Stomach (tissue), 9 donors: Measurements from ENCODE around the gene XCR1. TPM values are rescaled to one million over a fixed set of nuclear protein-coding genes. Genes with fewer than 3 reads are reported as not detected.

Experiments used
- DNase-seq, 2 donors: peaks; one replicate each; pipeline versions ENCODE4 v3.0.0 to v3.0.0-alpha.2; 2013 to 2019
- H3K27ac ChIP-seq, 5 donors: fragments of 200-600 bp in 4 of 5; sonication (generic) in 4 of 5; one replicate each; pipeline ENCODE4 v1.5.1; 2013 to 2019; ENCODE audit warnings: mild to moderate bottlenecking in 1 of 5, moderate library complexity in 1 of 5
- H3K27me3 ChIP-seq, 3 donors: fragments of 200-600 bp; sonication (generic); one replicate each; pipeline ENCODE4 v1.5.1; 2017 to 2019; ENCODE audit warnings: mixed run types in 1 of 3
- H3K36me3 ChIP-seq, 4 donors: fragments of 200-600 bp; sonication (generic); 1 replicate in 3 of 4; 2 replicates in 1 of 4; pipeline ENCODE4 v1.5.1; 2016 to 2019
- H3K4me1 ChIP-seq, 4 donors: fragments of 200-600 bp; sonication (generic); one replicate each; pipeline ENCODE4 v1.5.1; 2016 to 2019
- H3K4me3 ChIP-seq, 4 donors: fragments of 200-600 bp; sonication (generic) in 3 of 4; one replicate each; pipeline ENCODE4 v1.5.1; 2016 to 2019; ENCODE audit warnings: mild to moderate bottlenecking in 1 of 4
- H3K9me3 ChIP-seq, 4 donors: fragments of 200-600 bp; sonication (generic); one replicate each; pipeline ENCODE4 v1.5.1; 2016 to 2019
- EP300 ChIP-seq: sonication (generic); formaldehyde crosslinking; IDR thresholded peaks from one replicate; pipeline ENCODE4 v1.6.1; 2017; ENCODE audit warnings: antibody characterized with exemption
- POLR2A ChIP-seq, 4 donors: fragments of 450-650 bp; IDR thresholded peaks; one replicate each; pipeline ENCODE4 v1.6.1; 2016; ENCODE audit warnings: antibody characterized with exemption in 4 of 4, control low read depth in 2 of 4, mild to moderate bottlenecking in 1 of 4, moderate library complexity in 1 of 4
- POLR2AphosphoS5 ChIP-seq, 3 donors: sonication (generic); formaldehyde crosslinking; IDR thresholded peaks; one replicate each; pipeline ENCODE4 v1.6.1; 2016; ENCODE audit warnings: antibody characterized with exemption in 3 of 3
- WGBS, 5 donors: extraction: QIAGEN DNeasy Blood & Tissue Kit in 3 of 5; methylation state at CpG; one replicate each; pipeline versions ENCODE4 v1.1.5 to v1.1.7; 2013 to 2018; 5-methylcytosine and 5-hydroxymethylcytosine counted together
- intact Hi-C: fragments of 100-400 bp; cut with DNase I; formaldehyde crosslinking; loops from one replicate; pipeline ENCODE4 v1.15.1; 2023; ENCODE audit warnings: low total_unique reads
- polyA plus RNA-seq, 3 donors: library from polyadenylated mRNA; stranded (reverse); fragments of 200-250 nt; gene quantifications; one replicate each; pipeline ENCODE4 v1.2.3, GENCODE V29; 2013
- total RNA-seq, 5 donors: library from RNA; depleted of rRNA; stranded (reverse); fragments of >200 nt; gene quantifications; one replicate each; pipeline versions ENCODE4 v1.1.0 to v1.2.3, GENCODE V29; 2014 to 2016
- TF ChIP-seq, protein P1 (sequence below), 7 experiments: fragments of 450-650 bp in 4 of 7; fragments of 200-600 bp in 3 of 7; sonication (generic) in 3 of 7; IDR thresholded peaks; one replicate each; pipeline ENCODE4 v1.5.1; 2016 to 2019; ENCODE audit warnings: antibody characterized with exemption in 7 of 7, control low read depth in 2 of 7, mild to moderate bottlenecking in 1 of 7
- donor health status: healthy with polysubstance abuse.
- donor health status: Bipolar disorder and iron deficiency.
- donor health status: healthy.

The XCR1 gene
- total and polyA plus RNA-seq, 8 donors: under 0.01 to 0.37 (median 0.08) TPM; not detected in 4

DNA sequence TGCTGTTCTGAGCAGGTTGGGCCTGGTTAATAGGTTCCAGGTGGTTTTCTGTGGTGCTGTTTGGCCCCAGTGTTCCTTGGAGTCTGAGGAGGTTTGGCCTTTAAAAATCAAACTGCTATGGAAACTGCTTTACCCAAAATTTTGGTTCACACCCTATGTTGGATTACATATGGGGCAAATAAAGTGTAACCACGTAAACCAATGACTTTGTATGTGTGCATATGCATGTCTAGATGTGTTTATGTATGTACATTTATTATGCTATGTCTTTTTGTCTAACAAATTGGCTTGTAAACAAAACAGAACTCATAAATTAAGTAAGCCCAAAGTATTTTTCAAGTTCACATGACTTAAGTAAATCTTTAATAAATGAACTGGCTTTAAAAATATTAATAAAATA lies 8.9 kb upstream of the XCR1 start:
- H3K4me3 ChIP-seq: no peak overlapping the region
- WGBS, 5 donors: 88 to 93% (median 92%) methylated on average over 1 of the region's 1 CpG
- no peak for DNase-seq
- no peaks in the 10 kb centered on the region for H3K36me3 ChIP-seq
- no peak overlapping the region for H3K27ac ChIP-seq
- peaks cover 0 to 6% (median 0%) of the 10 kb centered on the region in 4 donors for H3K9me3 ChIP-seq
- TF ChIP-seq POLR2AphosphoS5 (IDR thresholded peaks at IDR 0.05) (no peak), POLR2A (IDR thresholded peaks at IDR 0.05) (no peak), EP300 (no peak)
- TF ChIP-seq, protein P1, sequence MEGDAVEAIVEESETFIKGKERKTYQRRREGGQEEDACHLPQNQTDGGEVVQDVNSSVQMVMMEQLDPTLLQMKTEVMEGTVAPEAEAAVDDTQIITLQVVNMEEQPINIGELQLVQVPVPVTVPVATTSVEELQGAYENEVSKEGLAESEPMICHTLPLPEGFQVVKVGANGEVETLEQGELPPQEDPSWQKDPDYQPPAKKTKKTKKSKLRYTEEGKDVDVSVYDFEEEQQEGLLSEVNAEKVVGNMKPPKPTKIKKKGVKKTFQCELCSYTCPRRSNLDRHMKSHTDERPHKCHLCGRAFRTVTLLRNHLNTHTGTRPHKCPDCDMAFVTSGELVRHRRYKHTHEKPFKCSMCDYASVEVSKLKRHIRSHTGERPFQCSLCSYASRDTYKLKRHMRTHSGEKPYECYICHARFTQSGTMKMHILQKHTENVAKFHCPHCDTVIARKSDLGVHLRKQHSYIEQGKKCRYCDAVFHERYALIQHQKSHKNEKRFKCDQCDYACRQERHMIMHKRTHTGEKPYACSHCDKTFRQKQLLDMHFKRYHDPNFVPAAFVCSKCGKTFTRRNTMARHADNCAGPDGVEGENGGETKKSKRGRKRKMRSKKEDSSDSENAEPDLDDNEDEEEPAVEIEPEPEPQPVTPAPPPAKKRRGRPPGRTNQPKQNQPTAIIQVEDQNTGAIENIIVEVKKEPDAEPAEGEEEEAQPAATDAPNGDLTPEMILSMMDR (IDR thresholded peaks at IDR 0.05): no peak
- H3K4me1 ChIP-seq: no peaks in the 10 kb centered on the region
- no peaks in the 10 kb centered on the region for H3K27me3 ChIP-seq
- intact Hi-C loops: no loop called here

GRCh38 chr3:46031747-46032146 lies 4.5 kb upstream of the XCR1 start:
- H3K27me3 ChIP-seq: no peaks in the 10 kb centered on the region
- 88 to 100% (median 97%) methylated on average over 2 of the region's 2 CpGs for WGBS, 5 donors
- no peak for DNase-seq
- no peak for TF ChIP-seq POLR2AphosphoS5 (IDR thresholded peaks at IDR 0.05)
- TF ChIP-seq EP300: no peak
- no peak overlapping the region for H3K27ac ChIP-seq
- H3K36me3 ChIP-seq: no peaks in the 10 kb centered on the region
- intact Hi-C loops: no loop called here
- H3K9me3 ChIP-seq: peaks cover 0 to 18% (median 9%) of the 10 kb centered on the region in 4 donors
- H3K4me1 ChIP-seq: no peaks in the 10 kb centered on the region
- H3K4me3 ChIP-seq: no peak overlapping the region

- WGBS, 5 donors: 67 to 93% (median 88%) methylated on average over 4 of the region's 4 CpGs
- no peaks in the 10 kb centered on the region for H3K36me3 ChIP-seq
- intact Hi-C loops: no loop called here
- H3K4me1 ChIP-seq: no peaks in the 10 kb centered on the region
- H3K4me3 ChIP-seq: no peak overlapping the region
- peaks cover 0 to 18% (median 9%) of the 10 kb centered on the region in 4 donors for H3K9me3 ChIP-seq
- DNase-seq: no peak
- TF ChIP-seq POLR2AphosphoS5 (IDR thresholded peaks at IDR 0.05) (no peak), EP300 (no peak), POLR2A (IDR thresholded peaks at IDR 0.05) (no peak)
- TF ChIP-seq, protein P1 (IDR thresholded peaks at IDR 0.05): no peak
- no peak overlapping the region for H3K27ac ChIP-seq
- H3K27me3 ChIP-seq: no peaks in the 10 kb centered on the region
These were observed 4.0 kb upstream of the XCR1 start for GRCh38 chr3:46031269-46031668.

GRCh38 chr3:46030626-46031025 lies 3.3 kb upstream of the XCR1 start:
- intact Hi-C loops: no loop called here
- Histone ChIP-seq H3K4me3 (no peak overlapping the region), H3K4me1 (no peaks in the 10 kb centered on the region), H3K9me3 (peaks cover 0 to 18% (median 9%) of the 10 kb centered on the region in 4 donors), H3K36me3 (no peaks in the 10 kb centered on the region), H3K27me3 (no peaks in the 10 kb centered on the region), H3K27ac (no peak overlapping the region)
- DNase-seq: no peak
- WGBS, 5 donors: 89 to 95% (median 92%) methylated on average over 6 of the region's 6 CpGs
- no peak for TF ChIP-seq POLR2A (IDR thresholded peaks at IDR 0.05)
- TF ChIP-seq, protein P1 (IDR thresholded peaks at IDR 0.05): no peak

DNA sequence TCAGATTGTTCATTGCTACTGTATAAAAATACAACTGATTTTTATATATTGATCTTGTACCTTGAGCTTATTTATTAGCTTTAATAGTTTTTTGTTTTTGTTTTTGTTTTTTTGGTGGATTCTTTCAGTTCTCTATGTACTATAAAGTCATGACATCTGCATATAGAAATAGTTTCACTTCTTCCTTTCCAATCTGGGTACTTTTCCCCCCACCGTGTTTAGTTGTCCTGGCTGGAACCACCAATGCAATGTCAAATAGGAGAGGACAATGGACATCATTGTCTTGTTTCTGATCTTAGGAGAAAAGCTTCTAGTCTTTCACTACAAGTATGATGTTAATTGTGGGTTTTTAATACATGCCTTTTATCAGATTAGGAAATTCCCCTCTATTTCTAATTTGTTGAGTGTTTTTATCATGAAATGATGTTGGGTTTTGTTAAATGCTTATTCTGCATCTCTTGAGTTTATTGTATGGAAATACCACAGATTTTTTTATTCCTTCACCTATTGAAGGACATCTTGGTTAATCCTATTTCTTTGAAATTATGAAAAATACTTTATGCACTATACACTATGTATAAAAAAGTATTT lies 2.8 kb upstream of the XCR1 start:
- Histone ChIP-seq H3K36me3 (no peaks in the 10 kb centered on the region), H3K4me1 (no peaks in the 10 kb centered on the region), H3K27me3 (no peaks in the 10 kb centered on the region), H3K4me3 (no peak overlapping the region), H3K27ac (no peak overlapping the region), H3K9me3 (peaks cover 0 to 18% (median 9%) of the 10 kb centered on the region in 4 donors)
- no peak for TF ChIP-seq POLR2AphosphoS5 (IDR thresholded peaks at IDR 0.05)
- DNase-seq: no peak
- WGBS, 5 donors: 56 to 89% (median 71%) methylated on average over 1 of the region's 1 CpG
- intact Hi-C loops: no loop called here
